HFFc6 (cell line): ENCODE measurements around the gene CXADR. TPM values are rescaled to one million over a fixed set of nuclear protein-coding genes. Genes with fewer than 3 reads are reported as not detected.

Experiments used
- DNase-seq: peaks from one replicate; pipeline ENCODE4 v3.0.0-alpha.2; 2018
- H3K27ac Mint-ChIP-seq: 2 replicates; pipeline ENCODE4 v1.8.0; 2020; ENCODE audit warnings: mild to moderate bottlenecking, mixed read lengths
- H3K27me3 Mint-ChIP-seq: 2 replicates; pipeline ENCODE4 v1.8.0; 2021; ENCODE audit warnings: mild to moderate bottlenecking, moderate library complexity, mixed read lengths; ENCODE audit not compliant: insufficient read depth
- H3K36me3 Mint-ChIP-seq: 2 replicates; pipeline ENCODE4 v1.8.0; 2021; ENCODE audit warnings: low read depth, mixed read lengths
- H3K4me1 Mint-ChIP-seq: 2 replicates; pipeline ENCODE4 v1.8.0; 2020; ENCODE audit warnings: low read depth, mixed read lengths
- H3K4me3 Mint-ChIP-seq: 2 replicates; pipeline ENCODE4 v1.8.0; 2020; ENCODE audit warnings: mild to moderate bottlenecking, moderate library complexity, mixed read lengths
- H3K9me3 Mint-ChIP-seq: 2 replicates; pipeline ENCODE4 v1.8.0; 2020; ENCODE audit warnings: mild to moderate bottlenecking, mixed read lengths
- CTCF ChIP-seq: fragments of 200-600 bp; sonication (generic); IDR thresholded peaks from 2 replicates; pipeline ENCODE4 v1.5.0; 2021; ENCODE audit warnings: antibody characterized with exemption, mild to moderate bottlenecking
- total RNA-seq, 6 experiments: library from RNA; stranded (reverse); fragmentation: NEBNext Ultra II Directional; extraction: Animal tissue kit (Norgen Biotek cat#: 25700); gene quantifications; 2 replicates in 1 of 6; 3 replicates in 5 of 6; pipeline ENCODE4 v1.2.3, GENCODE V29; 2021

The CXADR gene
- total RNA-seq, 6 experiments from 2014 or later: 0.05 to 0.28 (median 0.09) TPM; not detected in 2

GRCh38 chr21:17548262-17548661 is 35.4 kb downstream of the CXADR start:
- no peak for DNase-seq
- Mint-ChIP-seq H3K4me1 (no peaks in the 10 kb centered on the region), H3K4me3 (no peak overlapping the region), H3K36me3 (no peaks in the 10 kb centered on the region), H3K27ac (no peak overlapping the region), H3K27me3 (peaks cover 9% of the 10 kb centered on the region), H3K9me3 (no peaks in the 10 kb centered on the region)
- no peak for TF ChIP-seq CTCF

GRCh38 chr21:17550671-17551308 is 37.9 kb downstream of the CXADR start:
- no peak overlapping the region for H3K27ac Mint-ChIP-seq
- no peaks in the 10 kb centered on the region for H3K4me1 Mint-ChIP-seq
- no peak for TF ChIP-seq CTCF
- H3K4me3 Mint-ChIP-seq: no peak overlapping the region
- peaks cover 11% of the 10 kb centered on the region for H3K27me3 Mint-ChIP-seq
- DNase-seq: no peak
- H3K9me3 Mint-ChIP-seq: no peaks in the 10 kb centered on the region
- no peaks in the 10 kb centered on the region for H3K36me3 Mint-ChIP-seq

GRCh38 chr21:17552410-17552809 is 39.6 kb downstream of the CXADR start:
- Mint-ChIP-seq H3K9me3 (no peaks in the 10 kb centered on the region), H3K36me3 (no peaks in the 10 kb centered on the region), H3K27ac (no peak overlapping the region), H3K4me3 (no peak overlapping the region), H3K4me1 (no peaks in the 10 kb centered on the region), H3K27me3 (peaks cover 11% of the 10 kb centered on the region)
- DNase-seq: no peak
- no peak for TF ChIP-seq CTCF

GRCh38 chr21:17554120-17554519 is 41.3 kb downstream of the CXADR start:
- Mint-ChIP-seq H3K4me1 (no peaks in the 10 kb centered on the region), H3K27me3 (peaks cover 5% of the 10 kb centered on the region; the same call in 1 of the 2 replicates), H3K9me3 (no peaks in the 10 kb centered on the region), H3K36me3 (no peaks in the 10 kb centered on the region), H3K27ac (no peak overlapping the region), H3K4me3 (no peak overlapping the region)
- DNase-seq: no peak
- no peak for TF ChIP-seq CTCF

- TF ChIP-seq CTCF: peak; percentile 59
- Mint-ChIP-seq H3K9me3 (no peaks in the 10 kb centered on the region), H3K27ac (no peak overlapping the region), H3K4me3 (no peak overlapping the region), H3K27me3 (peaks cover 5% of the 10 kb centered on the region; the same call in 1 of the 2 replicates), H3K4me1 (no peaks in the 10 kb centered on the region), H3K36me3 (no peaks in the 10 kb centered on the region)
- no peak for DNase-seq
These were observed 42.0 kb downstream of the CXADR start for GRCh38 chr21:17554679-17555465.
